Measurements from ENCODE around the gene SPINT2. TPM values are rescaled to one million over a fixed set of nuclear protein-coding genes. Genes with fewer than 3 reads are reported as not detected.
"Not testable (repeated sequence)": the region's sequence is repeated elsewhere in the genome, so short reads cannot be mapped to it uniquely, and the experiment has no call there.

SPINT2 gene
- total RNA-seq, 2 donors from 2014 or later = 266 to 305 TPM

- Histone ChIP-seq H3K9me3 (no peaks in the 10 kb centered on the region), H3K4me1 (peaks cover 44% of the 10 kb centered on the region), H3K4me3 (peak overlapping the region in 1 of 2 donors; percentile 8), H3K27me3 (peaks cover 0 to 4% of the 10 kb centered on the region in 2 donors), H3K36me3 (replicated peaks in 1 of 2; ENCODE audit: insufficient read depth in 1 of 2, low read depth in 2 of 2) (no peaks in the 10 kb centered on the region), H3K27ac (peak overlapping the region; percentile 45 to 54 (median 49))
- DNase-seq = peak in 3 of 4 donors; percentile 50 to 60 (median 59)
- WGBS, 2 donors = 49 to 60% methylated on average over 14 to 17 of the region's 17 CpGs
- ATAC-seq = peak; percentile 9
- TF ChIP-seq CTCF (IDR thresholded peaks at IDR 0.05) = no peak
- no peak for TF ChIP-seq POLR2A (IDR thresholded peaks at IDR 0.05)
- intact Hi-C loops (cut with DNase I) = no loop called here
These were observed 8.9 kb upstream of the SPINT2 start for GRCh38 chr19:38255383-38256014.

GRCh38 chr19:38261942-38262341, 2.4 kb upstream of the SPINT2 start:
- H3K27me3 ChIP-seq; H3K27ac ChIP-seq; H3K9me3 ChIP-seq; ATAC-seq; DNase-seq; H3K36me3 ChIP-seq (replicated peaks in 1 of 2; ENCODE audit: insufficient read depth in 1 of 2, low read depth in 2 of 2); H3K4me3 ChIP-seq; intact Hi-C loops (cut with DNase I): not testable (repeated sequence)
- 88 to 89% methylated on average over 9 to 11 of the region's 12 CpGs for WGBS, 2 donors
- peaks cover 28% of the 10 kb centered on the region for H3K4me1 ChIP-seq

GRCh38 chr19:38262585-38263268, 1.6 kb upstream of the SPINT2 start:
- peaks cover 35% of the 10 kb centered on the region for H3K4me1 ChIP-seq
- no peaks in the 10 kb centered on the region for H3K9me3 ChIP-seq
- intact Hi-C loops (cut with DNase I) = no loop called here
- H3K27me3 ChIP-seq = no peaks in the 10 kb centered on the region
- no peaks in the 10 kb centered on the region for H3K36me3 ChIP-seq (replicated peaks in 1 of 2; ENCODE audit: insufficient read depth in 1 of 2, low read depth in 2 of 2)
- H3K4me3 ChIP-seq = no peak overlapping the region
- TF ChIP-seq POLR2A (IDR thresholded peaks at IDR 0.05) (no peak), CTCF (IDR thresholded peaks at IDR 0.05) (no peak)
- ATAC-seq (no peak), DNase-seq (no peak)
- 81 to 84% methylated on average over 7 of the region's 7 CpGs for WGBS, 2 donors
- peak overlapping the region in 2 of 4 donors; percentile 24 to 94 for H3K27ac ChIP-seq

- peak in 3 of 4 donors; percentile 97 to 98 (median 98) for DNase-seq
- ATAC-seq = peak; percentile 91
- TF ChIP-seq CTCF (IDR thresholded peaks at IDR 0.05) (no peak), POLR2A (IDR thresholded peaks at IDR 0.05) (no peak)
- peak overlapping the region in 1 of 2 donors; percentile 78 for H3K4me3 ChIP-seq
- peak overlapping the region; percentile 90 to 97 (median 94) for H3K27ac ChIP-seq
- no peaks in the 10 kb centered on the region for H3K36me3 ChIP-seq (replicated peaks in 1 of 2; ENCODE audit: insufficient read depth in 1 of 2, low read depth in 2 of 2)
- WGBS, 2 donors = 6 to 42% methylated on average over 5 to 34 of the region's 34 CpGs
- intact Hi-C loops (cut with DNase I) = no loop called here
- H3K4me1 ChIP-seq = peaks cover 47% of the 10 kb centered on the region
- H3K9me3 ChIP-seq = no peaks in the 10 kb centered on the region
- no peaks in the 10 kb centered on the region for H3K27me3 ChIP-seq
These were observed 486 bp upstream of the SPINT2 start for GRCh38 chr19:38263689-38264485.
